Keratinocyte (primary cell): ENCODE results near the gene CD180.

Experiments
- EZH2 ChIP-seq: IDR thresholded peaks from one replicate; pipeline ENCODE4 v1.6.1; 2012; ENCODE audit warnings: inconsistent platforms, mild to moderate bottlenecking, low read length, moderate library complexity
- TF ChIP-seq, protein P1 (sequence below), 3 experiments: IDR thresholded peaks in 1 of 3; conservative IDR thresholded peaks in 1 of 3; optimal IDR thresholded peaks in 1 of 3; 2 replicates in 2 of 3; 3 replicates in 1 of 3; pipeline versions ENCODE3 to v1.5.1; 2011; ENCODE audit warnings: low read length in 3 of 3, mild to moderate bottlenecking in 3 of 3, moderate library complexity in 2 of 3, control low read depth in 1 of 3, inconsistent platforms in 1 of 3; ENCODE audit not compliant: insufficient read depth in 2 of 3; ENCODE audit errors: extremely low read depth in 1 of 3

GRCh38 chr5:67244345-67244793, 47.8 kb upstream of the CD180 start:
- TF ChIP-seq, protein P1, sequence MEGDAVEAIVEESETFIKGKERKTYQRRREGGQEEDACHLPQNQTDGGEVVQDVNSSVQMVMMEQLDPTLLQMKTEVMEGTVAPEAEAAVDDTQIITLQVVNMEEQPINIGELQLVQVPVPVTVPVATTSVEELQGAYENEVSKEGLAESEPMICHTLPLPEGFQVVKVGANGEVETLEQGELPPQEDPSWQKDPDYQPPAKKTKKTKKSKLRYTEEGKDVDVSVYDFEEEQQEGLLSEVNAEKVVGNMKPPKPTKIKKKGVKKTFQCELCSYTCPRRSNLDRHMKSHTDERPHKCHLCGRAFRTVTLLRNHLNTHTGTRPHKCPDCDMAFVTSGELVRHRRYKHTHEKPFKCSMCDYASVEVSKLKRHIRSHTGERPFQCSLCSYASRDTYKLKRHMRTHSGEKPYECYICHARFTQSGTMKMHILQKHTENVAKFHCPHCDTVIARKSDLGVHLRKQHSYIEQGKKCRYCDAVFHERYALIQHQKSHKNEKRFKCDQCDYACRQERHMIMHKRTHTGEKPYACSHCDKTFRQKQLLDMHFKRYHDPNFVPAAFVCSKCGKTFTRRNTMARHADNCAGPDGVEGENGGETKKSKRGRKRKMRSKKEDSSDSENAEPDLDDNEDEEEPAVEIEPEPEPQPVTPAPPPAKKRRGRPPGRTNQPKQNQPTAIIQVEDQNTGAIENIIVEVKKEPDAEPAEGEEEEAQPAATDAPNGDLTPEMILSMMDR (optimal IDR thresholded peaks at IDR 0.05 in 1 of 3, IDR thresholded peaks at IDR 0.05 in 1 of 3, conservative IDR thresholded peaks at IDR 0.05 in 1 of 3; ENCODE audit: extremely low read depth in 1 of 3, insufficient read depth in 2 of 3, low read length in 3 of 3), result no peak
- TF ChIP-seq EZH2, result no peak
